Liver (tissue), 9 donors: Measurements from ENCODE around the gene PGLYRP3. TPM values are rescaled to one million over a fixed set of nuclear protein-coding genes. Genes with fewer than 3 reads are reported as not detected.

Experiments used
- DNase-seq: peaks from one replicate; pipeline ENCODE4 v3.0.0-alpha.2; 2017; ENCODE audit warnings: low spot score
- H3K27ac ChIP-seq, 2 donors: one replicate each; pipeline ENCODE4 v1.7.0; 2013; ENCODE audit warnings: inconsistent platforms in 2 of 2, low read length in 2 of 2, control low read depth in 1 of 2, low read depth in 1 of 2, mild to moderate bottlenecking in 1 of 2
- H3K27me3 ChIP-seq, 4 donors: one replicate each; pipeline versions ENCODE4 v1.6.1 to v1.7.0; 2013; ENCODE audit warnings: low read length in 3 of 4, inconsistent platforms in 1 of 4, mild to moderate bottlenecking in 1 of 4, moderate library complexity in 1 of 4; ENCODE audit not compliant: control insufficient read depth in 4 of 4, insufficient read depth in 4 of 4
- H3K36me3 ChIP-seq, 4 donors: one replicate each; pipeline versions ENCODE4 v1.6.1 to v1.7.0; 2013; ENCODE audit warnings: low read length in 3 of 4, mild to moderate bottlenecking in 3 of 4, low read depth in 1 of 4, moderate library complexity in 1 of 4; ENCODE audit not compliant: control insufficient read depth in 4 of 4, insufficient read depth in 3 of 4
- H3K4me1 ChIP-seq, 4 donors: one replicate each; pipeline versions ENCODE4 v1.6.1 to v1.7.0; 2013; ENCODE audit warnings: low read length in 3 of 4, mild to moderate bottlenecking in 3 of 4, moderate library complexity in 1 of 4; ENCODE audit not compliant: control insufficient read depth in 4 of 4, insufficient read depth in 4 of 4
- H3K4me3 ChIP-seq, 3 donors: one replicate each; pipeline versions ENCODE4 v1.6.1 to v1.7.0; 2013; ENCODE audit warnings: low read length in 3 of 3, control low read depth in 1 of 3, low read depth in 1 of 3, mild to moderate bottlenecking in 1 of 3
- H3K9ac ChIP-seq, 2 donors: one replicate each; pipeline ENCODE4 v1.7.0; 2013; ENCODE audit warnings: low read length in 2 of 2, mild to moderate bottlenecking in 2 of 2, moderate library complexity in 2 of 2, control low read depth in 1 of 2, low read depth in 1 of 2
- H3K9me3 ChIP-seq, 4 donors: one replicate each; pipeline versions ENCODE4 v1.6.1 to v1.7.0; 2013; ENCODE audit warnings: low read length in 3 of 4; ENCODE audit not compliant: control insufficient read depth in 4 of 4
- ATF3 ChIP-seq: IDR thresholded peaks from 2 replicates; pipeline ENCODE4 v1.6.1; 2016; ENCODE audit warnings: antibody characterized with exemption
- CTCF ChIP-seq: fragments of 150-350 bp; IDR thresholded peaks from 2 replicates; pipeline ENCODE4 v1.5.1; 2017; ENCODE audit warnings: improper control_type of control experiment, low read depth, low read length; ENCODE audit not compliant: missing input control
- EGR1 ChIP-seq, 2 donors: IDR thresholded peaks; 2 replicates each; pipeline ENCODE4 v1.6.1; 2016 to 2018; ENCODE audit warnings: antibody characterized with exemption in 2 of 2, low read depth in 2 of 2
- FOXA1 ChIP-seq: IDR thresholded peaks from 2 replicates; pipeline ENCODE4 v1.6.1; 2016; ENCODE audit warnings: antibody characterized with exemption
- FOXA2 ChIP-seq: IDR thresholded peaks from 2 replicates; pipeline ENCODE4 v1.6.1; 2016; ENCODE audit warnings: antibody characterized with exemption
- GABPA ChIP-seq, 2 donors: IDR thresholded peaks in 1 of 2; conservative IDR thresholded peaks in 1 of 2; 2 replicates each; pipeline ENCODE4 v1.6.1; 2016; ENCODE audit warnings: antibody characterized with exemption in 2 of 2, mild to moderate bottlenecking in 1 of 2, moderate library complexity in 1 of 2
- HNF4A ChIP-seq, 2 donors: conservative IDR thresholded peaks; 2 replicates each; pipeline ENCODE4 v1.6.1; 2016; ENCODE audit warnings: antibody characterized with exemption in 2 of 2, mild to moderate bottlenecking in 2 of 2
- HNF4G ChIP-seq: IDR thresholded peaks from 2 replicates; pipeline ENCODE4 v1.6.1; 2016; ENCODE audit warnings: antibody characterized with exemption
- JUND ChIP-seq, 2 donors: IDR thresholded peaks; 2 replicates each; pipeline ENCODE4 v1.6.1; 2016; ENCODE audit warnings: antibody characterized with exemption in 2 of 2
- MAX ChIP-seq: IDR thresholded peaks from 2 replicates; pipeline ENCODE4 v1.6.1; 2016; ENCODE audit warnings: antibody characterized with exemption
- NR2F2 ChIP-seq: IDR thresholded peaks from 2 replicates; pipeline ENCODE4 v1.6.1; 2016; ENCODE audit warnings: antibody characterized with exemption
- REST ChIP-seq: IDR thresholded peaks from 2 replicates; pipeline ENCODE4 v1.6.1; 2016; ENCODE audit warnings: antibody characterized with exemption, mild to moderate bottlenecking
- RXRA ChIP-seq, 2 donors: IDR thresholded peaks; 2 replicates each; pipeline ENCODE4 v1.6.1; 2017 to 2018; ENCODE audit warnings: antibody characterized with exemption in 2 of 2, mild to moderate bottlenecking in 1 of 2
- SP1 ChIP-seq: IDR thresholded peaks from 2 replicates; pipeline ENCODE4 v1.6.1; 2018; ENCODE audit warnings: antibody characterized with exemption, mild to moderate bottlenecking
- TAF1 ChIP-seq: conservative IDR thresholded peaks from 2 replicates; pipeline ENCODE4 v1.6.1; 2016; ENCODE audit warnings: antibody characterized with exemption, mild to moderate bottlenecking
- YY1 ChIP-seq: IDR thresholded peaks from 2 replicates; pipeline ENCODE4 v1.6.1; 2016; ENCODE audit warnings: antibody characterized with exemption, mild to moderate bottlenecking
- ZBTB33 ChIP-seq: IDR thresholded peaks from 2 replicates; pipeline ENCODE4 v1.6.1; 2016; ENCODE audit warnings: antibody characterized with exemption
- WGBS: extraction: QIAGEN DNeasy Blood & Tissue Kit; methylation state at CpG from one replicate; pipeline ENCODE4 v1.1.7; 2013; 5-methylcytosine and 5-hydroxymethylcytosine counted together
- polyA plus RNA-seq, 2 donors: library from polyadenylated mRNA; stranded (reverse) in 1 of 2; unstranded in 1 of 2; fragments of 200-250 nt in 1 of 2; fragments of >200 nt in 1 of 2; fragmentation: Nextera tagmentation in 1 of 2; extraction: Ambion mirVana in 1 of 2; gene quantifications; one replicate each; pipeline versions ENCODE4 v1.2.1 to v1.2.3, GENCODE V29; 2013 to 2015
- total RNA-seq, 2 donors: library from RNA; depleted of rRNA; stranded (reverse); fragments of >200 nt; gene quantifications; one replicate each; pipeline ENCODE4 v1.2.3, GENCODE V29; 2014
- donor health status: healthy.
- donor health status: healthy.
- donor health status: healthy.
- donor health status: healthy.
- donor health status: healthy.

PGLYRP3 gene
- total and polyA plus RNA-seq, 4 donors = not detected

GRCh38 chr1:153346077-153346723 lies 33.4 kb upstream of the PGLYRP3 start:
- TF ChIP-seq FOXA1 (no peak), MAX (no peak), TAF1 (no peak), ATF3 (no peak), HNF4G (no peak), EGR1 (IDR thresholded peaks at IDR 0.05; ENCODE audit: low read depth in 2 of 2) (no peak), CTCF (no peak)
- Histone ChIP-seq H3K4me3 (no peak overlapping the region), H3K4me1 (no peaks in the 10 kb centered on the region), H3K9ac (no peak overlapping the region), H3K36me3 (no peaks in the 10 kb centered on the region), H3K27ac (no peak overlapping the region), H3K9me3 (no peaks in the 10 kb centered on the region), H3K27me3 (peaks cover 0 to 12% (median 2%) of the 10 kb centered on the region in 4 donors)
- DNase-seq = no peak
- 60% methylated on average over 6 of the region's 6 CpGs for WGBS

- Histone ChIP-seq H3K27me3 (peaks cover 0 to 5% (median 2%) of the 10 kb centered on the region in 4 donors), H3K36me3 (no peaks in the 10 kb centered on the region), H3K27ac (no peak overlapping the region), H3K9me3 (no peaks in the 10 kb centered on the region), H3K9ac (no peak overlapping the region), H3K4me3 (no peak overlapping the region), H3K4me1 (no peaks in the 10 kb centered on the region)
- peak; percentile 30 for DNase-seq
- WGBS = 82% methylated on average over 14 of the region's 14 CpGs
- TF ChIP-seq EGR1 (IDR thresholded peaks at IDR 0.05; ENCODE audit: low read depth in 2 of 2) (no peak), FOXA2 (no peak), HNF4G (no peak), FOXA1 (no peak), HNF4A (conservative IDR thresholded peaks at IDR 0.05) (no peak), CTCF (no peak), ZBTB33 (no peak), SP1 (no peak), YY1 (no peak), RXRA (IDR thresholded peaks at IDR 0.05) (no peak), MAX (no peak), REST (no peak), NR2F2 (no peak), GABPA (IDR thresholded peaks at IDR 0.05 in 1 of 2, conservative IDR thresholded peaks at IDR 0.05 in 1 of 2) (no peak), JUND (IDR thresholded peaks at IDR 0.05) (no peak)
Measured at GRCh38 chr1:153345187-153346076, 32.7 kb upstream of the PGLYRP3 start.
